Epithelial cell of prostate (primary cell): ENCODE data around the gene SELL.
"Not testable (repeated sequence)": the region's sequence is repeated elsewhere in the genome, so short reads cannot be mapped to it uniquely, and the experiment has no call there.

Source experiments
- DNase-seq: peaks from one replicate; pipeline ENCODE4 v3.0.0-alpha.2; 2011; ENCODE audit warnings: low read depth, low spot score
- H3K27ac ChIP-seq: fragments of 450-650 bp; 2 replicates; pipeline ENCODE4 v1.5.1; 2017; ENCODE audit warnings: mild to moderate bottlenecking

The SELL gene

GRCh38 chr1:169711469-169712308 lies at the start of gene SELL:
TSS of gene SELL (minus strand) at chr1:169711620. CDS start at chr1:169711498, 122 bp downstream.
- peak; percentile 5 for DNase-seq
- no peak within 1 kb of the TSS for H3K27ac ChIP-seq

- H3K27ac ChIP-seq, result no peak overlapping the region
- no peak for DNase-seq
Measured at GRCh38 chr1:169759038-169759437, 47.6 kb upstream of the SELL start.

- H3K27ac ChIP-seq, result no peak overlapping the region
- DNase-seq, result no peak
Measured at GRCh38 chr1:169753549-169753948, 42.1 kb upstream of the SELL start.

- DNase-seq, result no peak
- H3K27ac ChIP-seq, result no peak overlapping the region
Measured at GRCh38 chr1:169750041-169750440, 38.6 kb upstream of the SELL start.

- no peak overlapping the region for H3K27ac ChIP-seq
- no peak for DNase-seq
Measured at GRCh38 chr1:169746550-169746949, 35.1 kb upstream of the SELL start.

- no peak overlapping the region for H3K27ac ChIP-seq
Measured at GRCh38 chr1:169745015-169745861, 33.8 kb upstream of the SELL start.

GRCh38 chr1:169741666-169742394 lies 30.4 kb upstream of the SELL start:
- H3K27ac ChIP-seq, result no peak overlapping the region
- no peak for DNase-seq

More at GRCh38 chr1:169745015-169745861, 33.8 kb upstream of the SELL start:
- DNase-seq, result no peak

- DNase-seq, result no peak
- no peak overlapping the region for H3K27ac ChIP-seq
Measured at GRCh38 chr1:169739980-169740379, 28.6 kb upstream of the SELL start.

GRCh38 chr1:169733924-169734323 lies 22.5 kb upstream of the SELL start, which contains the start of gene SELE:
TSS of gene SELE (minus strand) at chr1:169734079. CDS start at chr1:169733612, 467 bp downstream.
- DNase-seq, result no peak
- no peak within 1 kb of the TSS for H3K27ac ChIP-seq

GRCh38 chr1:169731446-169731845 lies 20.0 kb upstream of the SELL start:
- no peak for DNase-seq

GRCh38 chr1:169729991-169730390 lies 18.6 kb upstream of the SELL start:
- no peak overlapping the region for H3K27ac ChIP-seq
- no peak for DNase-seq

More at GRCh38 chr1:169731446-169731845, 20.0 kb upstream of the SELL start:
- no peak overlapping the region for H3K27ac ChIP-seq

- DNase-seq, result no peak
- H3K27ac ChIP-seq, result no peak overlapping the region
Measured at GRCh38 chr1:169727307-169727706, 15.9 kb upstream of the SELL start.

- DNase-seq, result no peak
- no peak overlapping the region for H3K27ac ChIP-seq
Measured at GRCh38 chr1:169726851-169727250, 15.4 kb upstream of the SELL start.

- H3K27ac ChIP-seq, result no peak overlapping the region
- DNase-seq, result no peak
Measured at GRCh38 chr1:169725930-169726329, 14.5 kb upstream of the SELL start.

GRCh38 chr1:169724168-169724567 lies 12.7 kb upstream of the SELL start:
- DNase-seq, result no peak

GRCh38 chr1:169723763-169724162 lies 12.3 kb upstream of the SELL start:
- H3K27ac ChIP-seq, result no peak overlapping the region
- DNase-seq, result no peak

More at GRCh38 chr1:169724168-169724567, 12.7 kb upstream of the SELL start:
- no peak overlapping the region for H3K27ac ChIP-seq

- no peak for DNase-seq
Measured at GRCh38 chr1:169722779-169723178, 11.4 kb upstream of the SELL start.

GRCh38 chr1:169715100-169715499 lies 3.7 kb upstream of the SELL start:
- DNase-seq, H3K27ac ChIP-seq: not testable (repeated sequence)

More at GRCh38 chr1:169722779-169723178, 11.4 kb upstream of the SELL start:
- no peak overlapping the region for H3K27ac ChIP-seq

- DNase-seq, H3K27ac ChIP-seq: not testable (repeated sequence)
Measured at GRCh38 chr1:169713090-169713489, 1.7 kb upstream of the SELL start.

- no peak overlapping the region for H3K27ac ChIP-seq
- no peak for DNase-seq
Measured at GRCh38 chr1:169712309-169712631, 850 bp upstream of the SELL start.
